ENCODE results near the gene KIRREL3.

Gene KIRREL3

DNA sequence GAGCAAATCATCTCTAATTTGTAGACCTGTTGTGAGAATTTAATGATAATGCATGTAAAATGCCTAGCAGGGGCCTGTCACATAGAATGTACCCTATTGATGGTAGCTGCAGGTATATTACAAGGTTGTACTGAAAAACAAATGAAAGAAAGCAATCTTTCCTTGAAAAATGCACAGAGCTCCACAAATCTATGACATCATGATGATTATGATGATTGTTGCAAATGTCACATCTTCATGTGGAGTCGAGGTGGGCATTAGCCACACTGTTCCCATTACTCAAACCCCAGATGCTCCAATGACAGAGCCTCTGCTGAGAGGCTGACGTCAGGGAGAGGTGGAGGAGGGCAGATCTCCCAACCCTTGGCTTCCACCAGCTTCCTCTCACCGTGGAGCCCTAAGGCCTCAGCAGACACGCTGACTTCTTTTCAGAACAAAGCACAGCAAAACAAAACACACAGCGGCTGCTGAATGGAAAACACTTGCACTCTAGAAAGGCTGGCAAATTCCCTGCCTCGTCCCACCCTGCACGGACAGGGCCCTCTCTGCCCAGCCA is 298.3 kb downstream of the KIRREL3 start:
- TF ChIP-seq CTCF (conservative IDR thresholded peaks at IDR 0.05; ENCODE audit: low read length), result no peak
- no peak for DNase-seq (ENCODE audit: low read depth)

DNA sequence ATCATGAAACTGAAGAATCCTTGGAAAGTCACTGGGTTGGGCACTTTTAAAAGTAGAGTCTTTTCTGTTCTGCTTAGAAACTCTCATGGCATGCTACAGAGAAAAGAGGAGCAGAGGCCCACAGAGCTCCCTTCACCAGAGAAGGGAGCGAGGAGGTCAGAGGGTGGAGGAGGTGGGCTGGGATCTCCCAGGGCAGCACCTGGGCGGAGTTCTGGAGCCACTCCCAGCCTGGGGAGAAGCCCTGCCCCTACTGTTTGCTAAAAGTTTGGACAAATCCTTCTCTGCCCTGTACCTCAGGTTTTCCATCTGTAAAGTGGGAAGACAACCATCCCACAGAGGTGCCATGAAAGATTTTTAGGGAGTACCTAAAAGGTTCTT is 299.1 kb downstream of the KIRREL3 start:
- DNase-seq (ENCODE audit: low read depth), result no peak
- TF ChIP-seq CTCF (conservative IDR thresholded peaks at IDR 0.05; ENCODE audit: low read length), result no peak
- no peak overlapping the region for H3K4me3 ChIP-seq (ENCODE audit: low read length)

More for the DNA sequence above, 298.3 kb downstream of the KIRREL3 start:
- no peak overlapping the region for H3K4me3 ChIP-seq (ENCODE audit: low read length)

DNA sequence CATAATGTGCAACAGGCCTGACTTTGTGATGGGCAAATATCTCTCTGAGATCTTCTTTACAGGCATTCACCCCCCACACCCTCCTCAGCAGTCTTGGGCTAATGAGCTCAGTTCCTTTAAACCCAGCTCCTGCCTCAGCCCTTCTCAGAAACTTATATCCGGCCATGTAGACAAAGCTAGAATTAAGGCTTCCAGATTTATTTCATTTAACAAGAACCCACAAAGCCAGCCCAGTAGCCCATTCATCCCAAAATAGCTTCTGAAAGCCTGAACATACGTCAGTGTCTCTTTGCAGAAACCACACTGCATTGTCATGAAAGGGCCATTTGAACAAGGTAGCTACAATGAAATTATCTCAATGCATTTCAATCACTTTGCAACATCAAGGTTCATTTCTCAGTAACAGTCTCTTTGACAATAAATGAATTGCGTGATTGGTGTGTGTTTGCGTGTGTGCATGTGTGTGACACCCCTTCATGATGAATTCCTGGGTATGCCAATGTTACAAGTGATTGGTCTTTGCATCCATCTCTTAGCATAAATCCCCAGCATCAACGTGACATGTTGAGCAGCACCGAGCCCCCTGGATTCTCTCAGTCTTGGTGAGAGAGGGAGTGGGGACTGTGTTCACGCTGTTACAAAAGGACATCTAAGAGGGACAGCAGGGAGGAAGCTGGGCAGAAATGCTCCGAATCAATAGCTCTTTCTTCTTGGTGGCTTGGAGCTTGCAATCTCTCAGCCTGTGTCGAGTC is 299.6 kb downstream of the KIRREL3 start:
- TF ChIP-seq CTCF (conservative IDR thresholded peaks at IDR 0.05; ENCODE audit: low read length), result no peak
- DNase-seq (ENCODE audit: low read depth), result peak; percentile 66
- no peak overlapping the region for H3K4me3 ChIP-seq (ENCODE audit: low read length)

DNA sequence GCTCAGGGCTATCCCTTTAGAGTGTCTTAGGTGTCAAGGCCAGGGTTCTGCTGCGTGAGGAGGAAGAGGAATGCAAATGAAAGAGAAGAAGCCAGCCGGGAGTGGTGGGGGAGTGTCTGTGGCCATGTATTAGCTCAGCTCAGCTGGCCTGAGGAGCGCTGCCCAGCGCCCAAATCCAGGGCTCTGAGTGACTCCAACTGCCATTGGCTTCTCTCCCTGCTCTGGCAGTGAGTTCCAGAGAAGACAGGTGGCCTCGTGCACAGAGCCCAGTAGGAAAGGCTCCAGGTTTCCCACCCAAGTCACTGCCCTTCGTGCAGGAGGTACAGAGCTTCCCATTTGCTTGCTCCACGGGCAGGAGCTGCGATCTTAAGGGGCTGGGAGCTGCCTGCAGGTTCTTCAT is 302.0 kb downstream of the KIRREL3 start:
- no peak for TF ChIP-seq CTCF (conservative IDR thresholded peaks at IDR 0.05; ENCODE audit: low read length)
- no peak overlapping the region for H3K4me3 ChIP-seq (ENCODE audit: low read length)
- no peak for DNase-seq (ENCODE audit: low read depth)

GRCh38 chr11:126697936-126698335 is 302.6 kb downstream of the KIRREL3 start:
- DNase-seq (ENCODE audit: low read depth), result no peak
- H3K4me3 ChIP-seq (ENCODE audit: low read length), result no peak overlapping the region
- TF ChIP-seq CTCF (conservative IDR thresholded peaks at IDR 0.05; ENCODE audit: low read length), result no peak

DNA sequence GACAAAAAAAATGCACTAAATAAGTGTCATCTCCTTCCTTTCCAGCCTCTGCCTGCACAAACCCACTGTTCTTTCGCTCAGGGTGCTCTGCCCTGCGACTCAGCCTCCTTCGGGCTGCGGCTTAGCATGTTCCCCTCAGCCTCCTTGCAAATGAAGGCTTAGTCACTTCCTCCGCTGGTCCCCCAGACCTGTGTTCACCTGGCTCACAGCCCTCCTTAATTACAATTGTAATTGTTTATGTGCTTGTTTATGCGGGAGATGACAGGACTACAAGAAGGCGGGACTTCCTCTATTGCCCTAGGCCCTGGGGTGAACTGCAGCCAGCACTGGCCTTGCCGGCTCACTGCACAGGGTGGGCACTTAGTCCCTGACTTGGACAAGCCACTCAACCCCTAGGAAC is 303.6 kb downstream of the KIRREL3 start:
- no peak overlapping the region for H3K4me3 ChIP-seq (ENCODE audit: low read length)
- no peak for TF ChIP-seq CTCF (conservative IDR thresholded peaks at IDR 0.05; ENCODE audit: low read length)
- DNase-seq (ENCODE audit: low read depth), result no peak

- no peak for TF ChIP-seq CTCF (conservative IDR thresholded peaks at IDR 0.05; ENCODE audit: low read length)
- H3K4me3 ChIP-seq (ENCODE audit: low read length), result no peak overlapping the region
- peak; percentile 62 for DNase-seq (ENCODE audit: low read depth)
Measured at GRCh38 chr11:126695293-126695692, 305.3 kb downstream of the KIRREL3 start.

All from AG10803 (cell line).